NCI-H748 treated with DMSO at 0.1 percent for 48 hours (cell line): ENCODE results near the gene PAQR3.

ENCODE experiments used
- DNase-seq: peaks from one replicate; lab custom pipeline; 2025; lab: John Stamatoyannopoulos, UW

Gene PAQR3

GRCh38 chr4:78938868-78939666 is at the start of gene PAQR3:
Gene PAQR3, minus strand, starts transcription at chr4:78939438. Its CDS starts 214 bp downstream, at chr4:78939224.
- peak; percentile 66 for DNase-seq

- no peak for DNase-seq
Measured at GRCh38 chr4:78987683-78988082, 48.4 kb upstream of the PAQR3 start.

GRCh38 chr4:78984593-78984992 is 45.4 kb upstream of the PAQR3 start:
- DNase-seq, result no peak

GRCh38 chr4:78975865-78976264 is 36.6 kb upstream of the PAQR3 start:
- DNase-seq, result no peak

- DNase-seq, result no peak
Measured at GRCh38 chr4:78971776-78972175, 32.5 kb upstream of the PAQR3 start.

GRCh38 chr4:78971326-78971725 is 32.1 kb upstream of the PAQR3 start:
- DNase-seq, result no peak

- no peak for DNase-seq
Measured at GRCh38 chr4:78962597-78963115, 23.4 kb upstream of the PAQR3 start.

- no peak for DNase-seq
Measured at GRCh38 chr4:78960926-78961325, 21.7 kb upstream of the PAQR3 start.

GRCh38 chr4:78956975-78957374 is 17.7 kb upstream of the PAQR3 start:
- no peak for DNase-seq

GRCh38 chr4:78953769-78954666 is 14.8 kb upstream of the PAQR3 start:
- DNase-seq, result peak; percentile 49

GRCh38 chr4:78953231-78953630 is 14.0 kb upstream of the PAQR3 start:
- DNase-seq, result no peak

GRCh38 chr4:78951862-78952472 is 12.7 kb upstream of the PAQR3 start:
- peak; percentile 10 for DNase-seq

- no peak for DNase-seq
Measured at GRCh38 chr4:78949735-78950134, 10.5 kb upstream of the PAQR3 start.

GRCh38 chr4:78945651-78946179 is 6.5 kb upstream of the PAQR3 start:
- DNase-seq, result no peak

GRCh38 chr4:78944381-78944780 is 5.1 kb upstream of the PAQR3 start:
- DNase-seq, result no peak

- no peak for DNase-seq
Measured at GRCh38 chr4:78940752-78941151, 1.5 kb upstream of the PAQR3 start.

GRCh38 chr4:78939667-78940008 is 400 bp upstream of the PAQR3 start:
- DNase-seq, result peak; percentile 66

GRCh38 chr4:78938474-78938867 is 767 bp downstream of the PAQR3 start:
- peak; percentile 31 for DNase-seq

GRCh38 chr4:78937837-78938236 is 1.4 kb downstream of the PAQR3 start:
- peak; percentile 22 for DNase-seq

- no peak for DNase-seq
Measured at GRCh38 chr4:78936989-78937388, 2.2 kb downstream of the PAQR3 start.

- no peak for DNase-seq
Measured at GRCh38 chr4:78930016-78930629, 9.1 kb downstream of the PAQR3 start.

GRCh38 chr4:78928835-78929234 is 10.4 kb downstream of the PAQR3 start:
- no peak for DNase-seq
